EL (cell line): ENCODE measurements around the gene PTPA.

Experiments used
- DNase-seq: peaks from one replicate; pipeline ENCODE4 v3.0.0-alpha.2; 2016

PTPA gene

DNA sequence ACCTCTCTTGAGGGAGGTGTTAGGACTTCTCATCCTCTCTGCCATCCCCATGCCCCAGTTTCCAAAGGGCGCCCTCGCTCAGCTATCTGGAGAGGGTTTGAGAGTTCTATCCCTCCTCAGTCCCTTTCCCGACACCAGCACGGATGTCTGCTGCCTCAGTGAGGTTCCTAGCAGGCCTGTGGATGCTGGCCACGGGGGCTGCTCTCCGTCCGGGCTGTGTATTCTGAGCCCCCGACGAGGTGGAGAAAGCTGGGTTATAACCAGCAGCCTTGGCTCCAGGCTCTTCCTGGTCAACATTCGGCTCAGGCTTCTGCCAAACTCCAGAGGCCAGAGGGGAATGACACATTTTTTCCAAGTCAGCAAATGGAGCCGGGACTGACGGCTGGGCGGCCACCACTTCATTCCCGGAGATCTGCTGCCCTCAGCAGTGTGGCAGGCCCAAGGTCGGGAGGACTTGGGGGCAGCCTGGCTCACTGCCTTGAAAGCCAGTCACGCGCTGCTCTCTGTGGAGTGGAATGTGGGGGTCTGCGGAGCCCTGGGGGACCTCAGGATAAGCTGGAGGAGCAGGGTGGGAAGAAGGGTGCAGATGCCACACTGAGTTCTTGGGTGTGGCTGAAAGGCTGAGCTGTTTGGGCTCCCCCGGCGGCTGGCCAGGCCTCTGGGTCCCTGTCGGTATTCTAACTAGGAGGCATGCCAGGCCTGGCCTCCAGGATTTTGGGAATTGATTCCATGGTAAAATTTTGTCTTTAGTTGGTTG is 27.4 kb downstream of the PTPA start:
- peak; percentile 64 for DNase-seq

DNA sequence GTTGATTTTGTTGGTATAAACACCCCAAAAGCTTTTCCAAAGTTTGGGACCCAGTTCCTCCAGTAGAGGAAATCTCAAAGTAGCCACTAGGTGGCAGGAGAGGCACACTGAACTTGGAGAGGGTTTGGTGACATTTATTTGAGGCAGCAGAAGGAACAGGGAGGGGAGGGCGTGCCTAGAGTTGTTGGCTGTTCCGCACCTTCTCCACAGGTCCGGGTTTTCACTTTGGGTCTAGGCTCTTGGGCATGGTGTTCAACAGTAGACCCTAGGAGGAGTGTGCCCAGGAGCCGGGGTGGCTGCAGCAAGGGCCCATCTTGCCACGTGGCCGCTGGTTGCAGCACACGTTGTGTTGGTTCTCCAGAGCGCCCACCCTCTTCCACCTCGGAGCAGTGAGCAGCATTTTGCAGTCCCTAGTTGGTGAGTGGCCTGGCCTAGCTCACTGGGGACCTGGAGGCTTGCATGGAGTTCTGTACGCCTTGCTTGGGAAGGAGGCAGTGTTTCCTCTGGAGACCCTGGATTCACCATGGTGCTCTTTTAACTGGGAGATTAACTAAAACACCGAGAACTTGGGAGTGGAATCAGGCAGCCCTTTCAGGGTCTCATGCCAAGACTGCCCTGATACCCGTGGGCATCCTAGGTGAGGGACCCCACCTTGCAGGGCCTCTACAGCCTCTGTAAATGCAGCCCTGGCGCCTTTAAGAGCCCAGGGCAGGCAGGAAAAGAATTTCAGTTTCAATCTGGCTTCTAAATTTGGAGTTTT is 28.2 kb downstream of the PTPA start:
- peak; percentile 86 for DNase-seq

DNA sequence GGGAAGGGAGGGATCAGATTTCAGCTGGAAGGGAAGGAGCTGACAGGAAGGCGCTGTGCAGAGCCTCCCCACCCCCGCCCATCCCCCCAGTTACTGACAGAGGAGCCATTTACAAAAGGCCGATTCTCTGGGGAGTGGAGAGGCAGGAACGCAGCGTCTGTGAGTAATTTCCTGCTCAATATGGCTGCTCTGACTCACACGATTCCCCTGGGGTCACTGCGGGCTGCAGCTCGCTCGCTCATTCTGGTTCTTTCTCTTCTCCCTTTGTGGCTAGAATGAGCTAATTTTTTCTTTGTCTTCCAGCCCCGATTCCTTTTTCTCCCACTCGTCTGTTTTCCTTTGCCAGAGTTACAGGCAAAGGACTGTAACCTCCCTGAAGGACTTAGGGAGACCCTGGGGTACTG is 28.8 kb downstream of the PTPA start:
- DNase-seq: peak; percentile 100

DNA sequence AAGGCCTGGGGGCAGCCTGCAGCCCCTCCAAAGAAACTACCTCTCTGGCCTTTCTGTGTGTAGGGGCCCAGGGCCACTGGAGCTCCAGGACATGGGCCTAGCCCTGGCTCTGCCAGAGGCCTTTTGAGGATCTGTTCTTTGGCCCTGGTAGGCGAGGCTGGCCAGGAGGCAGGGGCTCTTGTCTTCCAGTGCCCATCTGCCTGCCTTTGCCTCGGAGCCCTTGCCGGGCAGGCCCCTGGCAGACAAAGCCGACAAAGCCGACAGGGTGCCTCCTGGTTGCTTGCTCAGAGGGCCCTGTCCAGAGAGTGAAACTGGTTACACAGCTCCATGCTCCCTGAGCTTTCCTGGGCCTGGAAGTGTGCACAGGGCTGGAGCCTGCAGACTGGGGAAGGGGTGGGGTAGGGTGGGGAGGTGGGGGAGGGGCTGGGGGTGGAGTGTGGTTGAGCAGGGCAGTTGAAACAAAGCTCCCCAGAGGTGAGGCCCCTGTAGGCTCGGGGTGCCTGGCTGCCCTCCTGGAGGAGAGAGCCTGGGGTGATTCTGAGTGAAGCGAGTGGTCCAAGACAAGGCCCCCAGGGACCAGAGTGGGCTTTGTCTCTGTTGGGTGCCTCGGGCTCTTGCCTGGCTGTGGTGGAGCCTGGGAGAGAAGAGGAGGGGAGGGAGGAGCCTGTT is 29.3 kb downstream of the PTPA start:
- DNase-seq: peak; percentile 55

DNA sequence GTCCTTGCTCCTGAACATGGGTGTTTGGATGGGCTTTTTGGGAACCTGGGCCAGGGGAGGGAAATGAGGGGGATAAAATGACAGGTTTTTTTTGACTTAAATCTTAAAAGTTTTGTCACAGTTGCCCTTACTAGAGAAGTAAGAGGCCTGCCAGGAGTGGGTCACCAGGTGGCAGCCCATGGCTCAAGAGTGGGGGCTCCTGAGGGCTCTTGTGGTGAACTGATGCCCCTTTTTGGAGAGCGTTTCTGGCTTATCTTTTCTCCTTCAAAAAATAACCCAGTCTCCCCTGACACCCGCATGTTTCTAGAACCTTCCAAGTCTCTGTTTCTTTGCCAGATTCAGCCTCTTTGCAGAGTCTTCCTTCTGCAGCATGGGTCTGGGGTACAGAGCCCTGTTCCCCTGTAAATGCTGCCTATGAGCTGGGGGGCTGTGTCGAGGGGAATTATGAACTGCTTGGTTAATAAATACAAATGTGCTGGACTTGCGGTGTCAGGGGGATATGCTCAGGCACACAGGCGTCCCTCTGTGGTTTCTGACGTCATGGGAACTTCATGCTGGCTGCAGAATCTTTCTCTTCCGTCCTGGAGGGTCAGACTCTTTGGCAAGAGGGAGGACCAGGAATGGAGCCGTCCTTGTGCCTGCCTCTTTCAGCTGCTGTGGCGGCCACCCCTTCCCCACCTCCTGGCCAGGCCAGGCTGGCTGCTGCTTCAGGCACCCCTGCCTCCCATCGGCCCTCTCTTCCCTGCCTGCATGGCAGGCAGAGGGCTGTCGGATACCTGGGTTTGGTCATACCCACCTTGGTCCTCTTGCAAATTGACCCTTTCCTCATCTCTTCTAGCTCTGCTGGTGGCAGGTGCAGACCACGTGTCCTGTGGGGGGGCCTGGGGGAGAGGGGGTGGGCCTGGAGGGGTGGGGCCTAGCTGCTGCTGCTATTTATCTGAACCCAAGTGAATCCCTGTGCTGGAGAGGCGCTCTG is 30.1 kb downstream of the PTPA start:
- DNase-seq: peak; percentile 94

DNA sequence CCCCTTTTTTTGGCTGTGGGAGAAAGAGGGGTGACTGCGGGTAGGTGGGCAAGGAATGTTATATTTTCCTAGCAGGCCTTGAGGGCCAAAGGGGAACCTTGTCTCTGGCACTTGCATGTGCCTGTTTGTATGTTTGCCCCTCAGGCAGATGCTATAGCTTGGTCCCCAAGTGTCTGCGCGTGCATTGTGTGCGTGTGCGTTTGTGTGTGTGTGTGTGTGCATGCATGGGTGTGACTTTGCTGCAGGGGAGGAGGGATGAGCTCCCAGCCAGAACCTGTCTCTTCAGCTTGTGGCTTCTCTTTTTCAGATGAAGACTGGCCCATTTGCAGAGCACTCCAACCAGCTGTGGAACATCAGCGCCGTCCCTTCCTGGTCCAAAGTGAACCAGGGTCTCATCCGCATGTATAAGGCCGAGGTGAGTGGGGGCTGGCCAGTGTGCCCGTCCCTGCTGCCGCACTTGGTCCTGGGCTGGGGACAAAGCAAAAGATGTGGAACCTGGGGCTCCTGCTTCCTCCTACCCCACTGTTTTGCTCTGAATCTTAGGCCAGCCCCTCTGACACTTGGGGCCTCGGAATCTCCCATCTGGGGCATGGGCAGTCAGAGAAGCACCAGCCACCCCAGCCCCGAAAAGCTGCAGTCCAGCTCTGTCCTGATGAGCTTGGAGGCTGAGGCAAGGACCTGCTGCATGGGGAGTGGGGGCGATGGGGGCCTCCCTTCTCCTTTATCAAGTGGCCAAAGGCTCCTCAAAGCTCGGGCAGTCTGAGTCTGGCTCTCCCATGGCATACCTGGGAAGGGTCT is 31.1 kb downstream of the PTPA start:
- DNase-seq: no peak

DNA sequence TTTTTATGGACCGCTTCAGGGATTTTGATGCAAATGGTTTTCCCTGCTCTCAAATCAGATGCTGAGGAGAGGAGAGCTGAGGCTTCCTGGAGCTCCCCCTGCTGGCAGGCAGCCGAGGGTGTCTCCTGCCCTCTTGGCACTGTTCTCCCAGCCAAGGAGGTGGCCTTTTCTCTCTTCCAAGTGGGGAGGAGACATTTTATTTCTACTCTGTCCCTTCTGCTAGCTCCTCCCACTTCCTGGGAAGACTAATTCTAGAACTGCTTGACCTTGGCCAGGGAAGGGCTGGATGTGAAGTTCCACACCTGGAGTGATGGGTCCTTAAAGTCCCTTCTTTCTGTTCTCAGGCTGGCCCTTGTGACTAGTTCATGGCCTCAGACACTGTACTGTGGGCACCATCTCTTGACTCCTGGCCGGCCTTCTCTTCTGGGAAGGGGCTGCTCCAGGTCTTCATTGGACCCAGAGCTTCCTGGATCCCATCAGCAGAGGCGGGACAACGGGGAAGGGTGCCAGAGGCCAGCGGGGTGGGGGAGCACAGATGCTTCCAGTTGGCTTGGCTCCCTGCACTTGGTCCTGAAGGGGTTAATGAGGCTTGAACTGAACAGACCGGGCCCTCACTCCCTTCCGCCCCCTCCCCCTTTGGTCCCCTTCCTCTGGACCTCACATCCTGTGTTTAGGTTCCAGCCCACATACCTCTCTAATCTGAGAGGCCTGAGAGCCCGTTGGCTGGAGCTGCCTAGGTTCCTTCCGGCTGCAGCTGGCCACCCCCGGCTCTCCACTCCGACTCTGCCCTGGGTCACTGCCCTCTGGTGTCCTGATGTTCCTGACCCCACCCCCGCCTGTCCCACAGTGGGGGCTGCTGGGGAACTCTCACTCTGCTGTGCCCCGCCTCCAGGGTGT is 32.1 kb downstream of the PTPA start:
- peak; percentile 94 for DNase-seq

DNA sequence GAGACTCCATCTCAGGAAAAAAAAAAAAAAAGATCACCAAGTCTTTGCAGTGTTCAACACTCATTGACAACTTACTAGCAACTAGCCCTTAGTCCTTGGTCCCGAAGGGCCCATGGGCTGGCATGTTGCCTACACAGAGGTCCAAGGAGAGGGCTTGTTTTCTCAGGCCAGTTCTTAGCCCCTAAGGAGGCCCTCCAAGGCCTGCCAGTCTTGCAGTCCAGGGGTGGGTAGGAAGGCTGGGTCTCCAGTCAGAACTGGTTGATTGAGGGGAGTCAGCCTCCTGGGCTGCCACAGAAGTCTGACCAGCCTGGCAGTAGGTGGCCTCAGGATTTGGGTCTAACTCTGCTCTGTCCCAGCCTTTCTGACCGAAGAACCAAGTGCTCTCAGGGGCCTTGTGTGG is 34.1 kb downstream of the PTPA start:
- DNase-seq: peak; percentile 23

DNA sequence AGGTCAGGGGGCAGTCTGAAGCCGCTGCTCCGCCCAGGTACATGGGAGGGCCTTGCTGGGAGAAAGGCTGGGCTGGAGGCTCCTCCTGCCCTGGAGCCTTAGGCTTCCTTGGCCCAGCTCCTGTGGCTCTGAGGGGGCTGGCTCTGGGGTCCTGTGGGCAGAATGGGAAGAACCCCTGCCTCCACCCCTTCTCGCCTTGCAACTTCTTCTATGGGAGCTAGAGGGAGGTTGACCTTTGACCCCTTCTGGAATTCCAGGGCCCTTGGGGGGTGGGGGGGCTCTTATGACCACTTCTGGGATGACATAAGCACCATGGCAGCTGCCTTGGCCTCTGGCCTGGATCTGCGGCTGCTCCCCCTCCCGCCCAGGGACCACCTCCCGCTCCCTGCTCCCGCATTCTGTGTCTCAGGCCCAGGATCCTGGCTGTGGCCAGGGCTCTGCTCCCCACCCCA is 34.7 kb downstream of the PTPA start:
- peak; percentile 98 for DNase-seq

DNA sequence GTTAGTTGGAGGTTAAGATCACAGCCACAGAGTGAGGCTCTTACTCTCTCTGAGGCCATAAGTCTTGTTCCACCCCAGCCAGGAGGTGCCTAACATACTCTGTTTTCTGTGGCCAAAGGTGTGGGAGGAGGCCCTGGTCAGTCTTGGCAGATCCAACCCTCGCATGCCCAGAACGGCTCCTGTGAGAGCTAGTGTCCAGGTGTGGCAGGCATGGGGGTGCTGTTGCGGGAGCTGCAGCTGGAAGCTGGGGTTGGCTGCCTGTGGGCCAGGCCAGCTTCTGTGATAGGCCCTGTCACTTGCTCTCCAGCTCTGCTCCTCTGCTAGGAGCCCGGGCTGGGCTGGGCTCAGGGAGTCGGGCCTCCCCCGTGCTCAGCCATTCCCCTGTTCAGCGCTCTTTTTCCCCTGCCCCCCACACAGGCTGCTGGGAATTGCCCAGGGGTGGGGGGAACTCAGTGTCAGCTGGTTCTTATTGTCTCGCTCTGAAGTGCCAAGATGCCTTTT is 35.3 kb downstream of the PTPA start:
- DNase-seq: peak; percentile 26

DNA sequence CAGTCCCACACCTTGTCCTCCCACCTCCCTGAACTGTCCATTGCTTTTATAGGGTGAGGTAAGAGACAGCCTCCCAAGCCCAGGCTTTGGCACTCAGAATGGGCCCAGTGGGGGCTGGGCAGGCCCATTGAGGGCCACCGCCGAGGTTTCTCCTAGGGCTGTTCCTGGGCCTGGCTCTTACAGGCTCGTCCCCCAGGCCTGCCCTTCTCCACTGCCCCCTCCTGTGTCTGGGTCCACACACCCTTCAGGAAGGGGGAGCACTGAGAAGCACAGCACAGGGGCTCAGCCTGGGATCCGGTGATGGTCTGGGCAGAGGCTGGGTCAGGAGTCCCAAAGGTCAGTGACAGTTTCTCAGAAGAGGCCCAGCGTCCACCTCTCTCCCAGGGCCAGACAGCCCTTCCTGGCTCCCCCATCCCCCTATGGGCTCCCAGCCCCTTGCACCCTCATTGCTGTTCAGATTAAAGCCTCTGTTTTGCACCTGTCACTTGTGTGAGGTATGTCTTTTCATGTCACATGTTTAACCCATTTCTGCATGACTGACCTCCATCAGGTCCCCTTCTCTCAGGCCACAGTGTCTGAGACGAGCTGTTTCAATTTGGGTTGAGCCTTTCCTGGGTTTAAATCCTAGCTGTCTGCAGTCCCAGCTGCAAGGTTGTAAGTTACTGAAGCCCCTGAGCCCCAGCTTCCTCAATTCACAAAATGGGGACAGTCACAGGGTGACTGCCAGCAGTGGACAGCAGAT is 37.4 kb downstream of the PTPA start:
- DNase-seq: no peak

DNA sequence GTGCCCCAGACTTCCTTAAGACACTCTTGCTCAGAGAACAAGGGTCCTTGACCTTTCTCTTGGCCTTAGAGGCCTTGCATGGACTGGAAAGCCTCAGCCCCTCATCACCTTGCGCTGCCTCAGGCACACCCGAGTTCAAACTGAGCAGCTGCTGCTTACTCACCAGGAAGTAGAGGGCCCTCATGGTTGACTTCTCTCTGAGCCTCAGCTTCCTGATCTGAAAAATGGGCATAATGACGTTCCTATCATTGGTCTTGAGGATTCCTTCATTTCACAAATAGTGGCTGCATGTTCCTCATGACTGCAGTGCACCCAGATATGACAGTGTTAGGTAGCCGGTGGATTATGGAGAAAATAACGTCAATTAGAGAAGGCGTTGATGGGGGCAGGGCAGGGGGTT is 38.2 kb downstream of the PTPA start:
- DNase-seq: no peak

DNA sequence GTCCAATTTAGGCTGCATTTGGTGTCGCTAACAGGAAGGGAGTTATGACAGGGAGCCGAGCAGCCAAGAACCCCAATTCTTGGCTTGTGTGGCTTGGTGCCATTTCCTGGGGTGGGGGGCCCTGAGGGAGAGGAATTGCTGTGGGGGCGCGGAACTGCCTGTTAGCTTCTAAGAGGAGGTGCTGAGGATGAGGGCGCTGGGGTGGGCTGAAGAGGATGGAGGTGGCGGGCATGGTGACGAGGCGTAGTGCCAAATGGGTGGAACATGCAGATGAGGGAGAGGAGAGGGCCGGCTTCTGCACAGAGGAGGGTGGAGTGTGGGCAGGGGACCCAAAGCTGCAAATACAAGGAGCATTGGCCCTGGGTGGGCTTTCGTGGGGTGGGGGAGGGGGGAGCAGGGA is 38.9 kb downstream of the PTPA start:
- DNase-seq: no peak

DNA sequence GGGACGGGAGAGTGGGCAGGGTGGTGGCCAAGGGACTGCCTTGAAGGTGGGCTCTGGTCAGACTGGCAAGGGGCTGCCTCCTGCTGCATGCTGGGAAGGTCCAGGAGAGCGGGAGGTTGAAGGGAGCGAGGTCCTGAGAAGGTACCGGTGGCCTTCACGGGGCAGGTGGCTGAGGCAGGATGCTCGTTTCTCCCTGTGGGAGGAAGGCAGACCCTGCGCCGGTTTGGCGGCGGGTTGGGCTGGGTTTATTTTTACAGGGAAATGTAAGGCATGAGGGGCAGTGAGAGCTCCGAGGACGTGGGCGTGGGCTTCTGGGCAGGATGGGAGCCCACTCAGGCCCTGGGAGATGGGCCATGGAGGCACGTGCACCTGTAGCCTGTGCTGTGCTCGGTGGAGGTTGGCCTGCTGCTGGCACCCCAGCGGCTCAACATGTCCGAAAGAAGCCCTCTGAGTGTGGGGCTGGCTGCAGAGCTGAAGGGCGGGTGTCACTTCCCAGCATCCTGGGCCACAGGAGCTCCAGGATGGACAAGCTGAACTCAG is 39.5 kb downstream of the PTPA start:
- DNase-seq: no peak

DNA sequence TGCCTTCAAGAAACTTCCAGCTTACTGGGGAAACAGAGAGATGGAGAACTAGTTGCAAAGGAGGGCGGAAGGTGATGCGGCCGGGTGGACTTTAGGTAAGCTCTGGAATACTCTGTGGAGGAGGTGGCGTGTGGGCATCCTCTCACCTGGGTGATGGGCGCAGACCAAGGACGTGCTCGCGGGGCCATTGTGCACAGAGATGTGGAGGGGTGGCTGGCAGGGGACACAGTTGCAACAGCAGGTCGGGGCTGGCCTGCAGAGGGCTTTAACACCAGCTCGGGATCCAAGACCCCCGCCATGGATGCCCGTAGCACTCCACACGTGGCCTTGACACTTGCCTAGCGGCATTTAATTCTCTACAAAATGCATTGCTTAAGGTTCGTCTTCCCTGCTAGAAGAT is 40.3 kb downstream of the PTPA start:
- no peak for DNase-seq

DNA sequence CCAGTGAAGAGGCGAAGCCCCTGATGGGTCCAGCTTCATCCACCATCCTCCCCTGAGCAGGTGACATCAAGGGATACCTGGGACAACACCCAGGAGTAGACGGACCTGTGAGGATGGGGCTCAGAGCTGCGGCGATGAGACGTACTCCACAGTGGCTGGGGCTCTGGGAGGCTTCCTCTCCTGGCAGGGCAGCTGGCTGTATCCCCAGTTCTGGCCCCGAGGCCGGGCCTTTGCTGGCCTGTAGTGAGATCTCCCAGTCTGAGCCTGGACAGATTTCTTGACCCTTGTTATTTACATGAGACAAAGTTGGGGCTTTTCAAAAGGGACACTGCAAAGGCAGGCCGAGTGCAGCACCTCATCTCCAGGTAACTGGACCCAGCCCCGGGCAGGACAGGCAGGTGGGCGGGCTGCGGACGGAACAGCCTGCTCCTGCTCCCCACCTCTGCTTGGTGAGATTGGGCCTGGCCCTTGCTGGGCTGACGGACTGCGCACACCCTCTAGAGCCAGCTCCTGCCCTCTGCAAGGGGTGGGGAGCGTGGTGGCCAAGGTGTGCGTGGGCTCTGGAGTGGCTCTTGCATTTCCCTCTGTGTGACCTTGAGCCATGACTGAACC is 43.8 kb downstream of the PTPA start:
- DNase-seq: no peak

DNA sequence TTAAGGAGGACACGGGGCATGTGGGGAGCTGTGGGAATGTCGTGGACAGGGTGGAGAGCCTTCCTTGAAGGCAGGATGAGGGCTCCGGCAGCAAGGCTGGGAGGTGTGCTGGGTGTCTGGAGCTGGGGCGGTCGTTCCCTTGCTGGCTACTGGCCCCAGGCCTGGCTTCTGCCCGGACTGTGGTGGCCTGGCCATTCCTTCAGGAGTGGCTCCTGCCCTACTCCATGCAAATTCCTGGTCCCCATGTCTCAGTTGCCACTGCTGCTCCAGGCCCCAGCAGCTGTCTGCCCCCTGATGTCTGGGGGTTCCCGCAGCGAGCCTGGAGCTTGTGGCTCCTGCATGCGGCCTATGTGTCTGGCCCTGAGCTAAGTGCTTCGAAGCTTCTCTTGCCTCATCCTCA is 44.9 kb downstream of the PTPA start:
- DNase-seq: no peak

DNA sequence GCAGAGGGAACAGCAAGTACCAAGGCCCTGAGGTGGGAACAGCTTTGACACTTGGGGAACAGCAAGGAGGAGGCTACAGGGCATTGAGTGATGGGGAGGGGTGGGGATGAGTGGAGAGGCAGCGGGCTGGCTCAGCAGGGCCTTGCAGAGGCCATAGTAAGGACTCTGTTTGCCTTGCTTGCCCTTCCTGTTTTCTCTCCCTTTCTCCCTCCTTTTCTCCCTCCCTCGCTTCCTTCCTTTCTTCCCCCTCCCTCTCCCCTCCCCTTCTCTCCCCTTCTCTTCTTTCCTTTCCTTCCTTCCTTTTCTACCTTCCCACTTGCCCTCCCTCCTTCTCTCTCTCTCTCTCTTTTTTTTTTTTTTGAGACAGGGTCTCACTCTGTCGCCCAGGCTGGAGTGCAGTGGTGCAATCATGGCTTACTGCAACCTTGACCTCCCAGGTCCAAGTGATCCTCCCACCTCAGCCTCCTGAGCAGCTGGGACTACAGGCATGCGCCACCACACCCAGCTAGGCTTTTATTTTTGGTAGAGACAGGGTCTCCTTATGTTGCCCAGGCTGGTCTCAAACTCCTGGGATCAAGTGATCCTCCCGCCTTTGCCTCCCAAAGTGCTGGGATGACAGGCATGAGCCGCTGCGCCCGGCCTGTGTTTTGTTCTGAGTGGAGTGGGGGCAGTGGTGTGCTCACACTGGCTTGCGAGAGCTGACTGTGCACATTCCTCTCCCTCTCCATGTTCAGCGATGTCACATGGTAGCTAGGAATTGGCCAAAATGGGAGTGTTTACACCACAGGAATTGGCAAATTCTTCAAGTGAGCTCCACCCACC is 49.7 kb downstream of the PTPA start:
- peak; percentile 33 for DNase-seq
